Measurements from ENCODE around the gene EFCAB12.

Gene EFCAB12

DNA sequence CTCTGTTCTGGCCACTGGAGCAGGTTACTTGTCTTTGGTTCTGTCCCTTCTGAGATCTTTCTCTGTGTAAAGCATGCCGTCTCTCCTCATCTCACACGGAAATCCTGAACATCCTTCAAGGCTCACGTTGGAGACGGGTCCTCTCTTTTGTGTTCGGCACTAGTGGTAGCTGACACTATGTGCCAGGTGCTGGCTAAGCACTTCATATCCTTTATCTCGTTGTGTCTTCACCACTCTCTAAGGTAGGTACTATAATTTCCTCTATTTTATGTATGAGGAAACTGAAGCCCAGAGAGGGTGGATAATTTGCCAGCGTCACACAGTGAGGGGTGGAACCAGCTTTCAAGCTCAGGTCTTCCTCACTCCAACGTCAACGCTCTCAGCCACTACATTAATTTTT is 12.8 kb upstream of the EFCAB12 start:
- H3K4me2 ChIP-seq (ENCODE audit: low read length), result peak overlapping the region; percentile 97
- H3K27me3 ChIP-seq (ENCODE audit: low read depth, low read length), result no peaks in the 10 kb centered on the region
- H3K79me2 ChIP-seq (ENCODE audit: low read length), result peaks cover 31% of the 10 kb centered on the region
- TF ChIP-seq EZH2phosphoT487 (IDR thresholded peaks at IDR 0.05; ENCODE audit: low read depth), result no peak
- TF ChIP-seq, protein P1, sequence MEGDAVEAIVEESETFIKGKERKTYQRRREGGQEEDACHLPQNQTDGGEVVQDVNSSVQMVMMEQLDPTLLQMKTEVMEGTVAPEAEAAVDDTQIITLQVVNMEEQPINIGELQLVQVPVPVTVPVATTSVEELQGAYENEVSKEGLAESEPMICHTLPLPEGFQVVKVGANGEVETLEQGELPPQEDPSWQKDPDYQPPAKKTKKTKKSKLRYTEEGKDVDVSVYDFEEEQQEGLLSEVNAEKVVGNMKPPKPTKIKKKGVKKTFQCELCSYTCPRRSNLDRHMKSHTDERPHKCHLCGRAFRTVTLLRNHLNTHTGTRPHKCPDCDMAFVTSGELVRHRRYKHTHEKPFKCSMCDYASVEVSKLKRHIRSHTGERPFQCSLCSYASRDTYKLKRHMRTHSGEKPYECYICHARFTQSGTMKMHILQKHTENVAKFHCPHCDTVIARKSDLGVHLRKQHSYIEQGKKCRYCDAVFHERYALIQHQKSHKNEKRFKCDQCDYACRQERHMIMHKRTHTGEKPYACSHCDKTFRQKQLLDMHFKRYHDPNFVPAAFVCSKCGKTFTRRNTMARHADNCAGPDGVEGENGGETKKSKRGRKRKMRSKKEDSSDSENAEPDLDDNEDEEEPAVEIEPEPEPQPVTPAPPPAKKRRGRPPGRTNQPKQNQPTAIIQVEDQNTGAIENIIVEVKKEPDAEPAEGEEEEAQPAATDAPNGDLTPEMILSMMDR (IDR thresholded peaks at IDR 0.05; ENCODE audit: low read depth, low read length), result no peak
- peaks cover 17% of the 10 kb centered on the region for H3K36me3 ChIP-seq (replicated peaks; ENCODE audit: low read depth, low read length)
- H3K4me3 ChIP-seq (ENCODE audit: low read length), result peak overlapping the region; percentile 96
- H4K20me1 ChIP-seq (ENCODE audit: insufficient read depth, low read length), result no peaks in the 10 kb centered on the region
- H3K27ac ChIP-seq (ENCODE audit: low read length), result peak overlapping the region; percentile 72; the same call in 1 of the 2 replicates
- H3K9me3 ChIP-seq (ENCODE audit: insufficient read depth, low read length), result no peaks in the 10 kb centered on the region
- peaks cover 27% of the 10 kb centered on the region for H3K4me1 ChIP-seq (ENCODE audit: low read length)
- peak overlapping the region; percentile 35; the same call in 1 of the 2 replicates for H2AFZ ChIP-seq (ENCODE audit: low read depth, low read length)
- peak overlapping the region; percentile 89; the same call in 1 of the 2 replicates for H3K9ac ChIP-seq (ENCODE audit: low read length)

DNA sequence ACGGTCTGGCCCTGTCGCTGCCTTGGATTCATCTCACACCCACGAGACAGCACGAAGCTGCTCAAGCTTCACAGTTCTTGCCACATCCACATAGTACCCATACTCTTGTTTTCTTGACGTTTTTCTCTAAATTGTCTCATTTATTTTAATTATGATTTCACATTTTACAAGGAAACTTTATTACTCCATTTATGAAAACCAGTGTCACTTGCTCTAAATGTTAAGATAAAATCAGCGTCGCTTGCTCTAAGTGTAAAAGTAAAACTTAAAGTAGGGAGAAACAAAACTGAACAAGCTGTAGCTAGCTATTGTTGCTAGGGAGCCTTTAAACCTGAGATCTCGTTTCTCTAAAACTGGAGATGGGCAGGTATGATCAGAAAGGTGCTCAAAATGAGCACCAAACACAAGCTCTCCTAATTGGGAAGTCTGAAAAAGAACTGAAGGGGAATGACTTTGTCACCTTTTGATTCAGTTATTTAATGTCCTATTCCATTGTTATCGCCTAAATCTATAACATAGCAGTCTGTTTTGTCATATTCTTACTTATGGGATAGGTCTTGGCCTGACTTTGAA is 12.3 kb upstream of the EFCAB12 start:
- no peak for TF ChIP-seq EZH2phosphoT487 (IDR thresholded peaks at IDR 0.05; ENCODE audit: low read depth)
- TF ChIP-seq, protein P1 (IDR thresholded peaks at IDR 0.05; ENCODE audit: low read depth, low read length), result no peak
- peaks cover 31% of the 10 kb centered on the region for H3K4me1 ChIP-seq (ENCODE audit: low read length)
- H3K9me3 ChIP-seq (ENCODE audit: insufficient read depth, low read length), result no peaks in the 10 kb centered on the region
- peak overlapping the region; percentile 89 for H3K9ac ChIP-seq (ENCODE audit: low read length)
- peaks cover 31% of the 10 kb centered on the region for H3K79me2 ChIP-seq (ENCODE audit: low read length)
- H3K4me3 ChIP-seq (ENCODE audit: low read length), result peak overlapping the region; percentile 96
- no peaks in the 10 kb centered on the region for H3K27me3 ChIP-seq (ENCODE audit: low read depth, low read length)
- peak overlapping the region; percentile 97 for H3K4me2 ChIP-seq (ENCODE audit: low read length)
- H4K20me1 ChIP-seq (ENCODE audit: insufficient read depth, low read length), result no peaks in the 10 kb centered on the region
- peaks cover 21% of the 10 kb centered on the region for H3K36me3 ChIP-seq (replicated peaks; ENCODE audit: low read depth, low read length)
- H2AFZ ChIP-seq (ENCODE audit: low read depth, low read length), result peak overlapping the region; percentile 35
- peak overlapping the region; percentile 72 for H3K27ac ChIP-seq (ENCODE audit: low read length)

DNA sequence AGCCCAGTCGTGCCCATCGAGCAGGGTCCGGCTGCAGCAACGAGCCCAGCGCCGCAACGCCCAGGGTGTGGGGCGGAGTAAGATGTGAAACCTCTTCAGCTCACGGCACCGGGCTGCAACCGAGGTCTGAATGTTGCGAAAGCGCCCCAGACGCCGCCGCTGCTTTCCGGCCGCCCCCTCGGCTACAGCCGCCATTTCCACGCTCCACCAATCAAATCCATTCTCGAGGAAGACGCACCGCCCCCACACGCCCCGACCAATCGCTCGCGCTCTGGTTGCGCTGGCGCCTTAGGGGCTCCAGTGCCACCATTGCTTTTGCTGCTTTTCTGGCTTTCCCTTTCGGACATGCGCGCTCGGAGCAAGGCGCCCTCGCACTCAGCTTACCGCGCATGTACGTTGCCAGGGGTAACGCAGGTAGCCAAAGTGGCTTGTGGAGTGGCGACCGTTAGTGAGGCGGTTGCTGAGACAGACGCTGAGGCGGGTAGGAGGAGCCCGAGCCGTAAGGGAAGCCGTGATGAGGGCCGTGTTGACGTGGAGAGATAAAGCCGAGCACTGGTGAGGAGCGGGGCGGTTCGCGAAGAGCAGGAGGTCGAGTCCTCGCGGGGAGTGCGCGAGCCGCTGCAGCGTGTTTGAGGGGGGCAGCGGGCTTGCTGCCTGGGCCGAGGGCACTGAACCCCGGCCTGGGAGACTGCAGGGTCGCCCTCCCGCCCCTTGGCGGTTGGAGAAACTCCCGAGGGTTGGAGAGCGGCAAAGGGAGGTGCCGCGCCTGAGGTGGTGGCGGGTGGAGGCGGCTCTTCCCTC is 11.6 kb upstream of the EFCAB12 start, which contains the start of the genes IFT122 and MBD4:
TSS of gene IFT122 (plus strand) at position 408 of the 801 bp plus-strand sequence. CDS start at position 515, 107 bp downstream.
TSS of gene MBD4 (minus strand) at position 132 of the 801 bp plus-strand sequence. CDS start at position 17, 115 bp downstream.
- peak within 1 kb of the TSS; percentile 96 for H3K4me3 ChIP-seq (ENCODE audit: low read length)
- no peaks in the 10 kb centered on the region for H3K9me3 ChIP-seq (ENCODE audit: insufficient read depth, low read length)
- H4K20me1 ChIP-seq (ENCODE audit: insufficient read depth, low read length), result no peaks in the 10 kb centered on the region
- TF ChIP-seq EZH2phosphoT487 (IDR thresholded peaks at IDR 0.05; ENCODE audit: low read depth), result no peak
- TF ChIP-seq, protein P1 (IDR thresholded peaks at IDR 0.05; ENCODE audit: low read depth, low read length), result no peak
- peak within 1 kb of the TSS; percentile 99 for H3K9ac ChIP-seq (ENCODE audit: low read length)
- no peaks in the 10 kb centered on the region for H3K27me3 ChIP-seq (ENCODE audit: low read depth, low read length)
- peak within 1 kb of the TSS; percentile 87 for H2AFZ ChIP-seq (ENCODE audit: low read depth, low read length)
- H3K4me1 ChIP-seq (ENCODE audit: low read length), result peaks cover 36% of the 10 kb centered on the region
- H3K27ac ChIP-seq (ENCODE audit: low read length), result peak within 1 kb of the TSS; percentile 85
- peaks cover 21% of the 10 kb centered on the region for H3K36me3 ChIP-seq (replicated peaks; ENCODE audit: low read depth, low read length)
- H3K79me2 ChIP-seq (ENCODE audit: low read length), result peaks cover 31% of the 10 kb centered on the region
- peak within 1 kb of the TSS; percentile 97 for H3K4me2 ChIP-seq (ENCODE audit: low read length)
